Smooth muscle cell (in vitro differentiated cells): ENCODE measurements around the gene NRXN3. TPM values are rescaled to one million over a fixed set of nuclear protein-coding genes. Genes with fewer than 3 reads are reported as not detected.

Experiments
- DNase-seq: peaks from one replicate; lab custom pipeline; 2025; ENCODE audit not compliant: unreplicated experiment; lab: John Stamatoyannopoulos, UW
- H2AFZ ChIP-seq: fragments of 200-600 bp; sonication (generic); 2 replicates; pipeline ENCODE4 v1.6.0; 2016; ENCODE audit warnings: antibody characterized with exemption, low read depth, mild to moderate bottlenecking
- H3F3A ChIP-seq: fragments of 200-600 bp; sonication (generic); 2 replicates; pipeline ENCODE4 v1.6.0; 2017; ENCODE audit warnings: antibody characterized with exemption, low read depth
- H3K27ac ChIP-seq: fragments of 200-600 bp; sonication (generic); 2 replicates; pipeline ENCODE4 v1.5.1; 2016; ENCODE audit warnings: low read depth, mild to moderate bottlenecking
- H3K27me3 ChIP-seq: fragments of 200-600 bp; sonication (generic); 2 replicates; pipeline ENCODE4 v1.6.1; 2016; ENCODE audit warnings: low read depth, mild to moderate bottlenecking
- H3K36me3 ChIP-seq: fragments of 200-600 bp; sonication (generic); 2 replicates; pipeline ENCODE4 v1.5.1; 2016; ENCODE audit warnings: low read depth
- H3K4me1 ChIP-seq: fragments of 200-600 bp; sonication (generic); 2 replicates; pipeline ENCODE4 v1.5.1; 2016; ENCODE audit warnings: low read depth
- H3K4me2 ChIP-seq: fragments of 200-600 bp; sonication (generic); 2 replicates; pipeline ENCODE4 v1.6.0; 2016; ENCODE audit warnings: mild to moderate bottlenecking
- H3K4me3 ChIP-seq: fragments of 200-600 bp; sonication (generic); 2 replicates; pipeline ENCODE4 v1.5.1; 2016; ENCODE audit warnings: mild to moderate bottlenecking
- H3K79me2 ChIP-seq: fragments of 200-600 bp; sonication (generic); 2 replicates; pipeline ENCODE4 v1.6.0; 2016; ENCODE audit warnings: low read depth, mild to moderate bottlenecking
- H3K9ac ChIP-seq: fragments of 200-600 bp; sonication (generic); 2 replicates; pipeline ENCODE4 v1.6.0; 2016; ENCODE audit warnings: low read depth
- H3K9me3 ChIP-seq: fragments of 200-600 bp; sonication (generic); replicated peaks from 2 replicates; pipeline ENCODE4 v1.5.1; 2016; ENCODE audit warnings: low read depth
- H4K20me1 ChIP-seq: fragments of 200-600 bp; sonication (generic); 2 replicates; pipeline ENCODE4 v1.6.0; 2016; ENCODE audit warnings: low read depth
- CTCF ChIP-seq: fragments of 200-600 bp; sonication (generic); IDR thresholded peaks from 2 replicates; pipeline ENCODE4 v1.5.1; 2017; ENCODE audit warnings: borderline replicate concordance, mild to moderate bottlenecking, antibody characterized with exemption; ENCODE audit not compliant: insufficient read depth, poor library complexity, severe bottlenecking
- WGBS: methylation state at CpG from one replicate; pipeline ENCODE4 v1.1.7; 2016; ENCODE audit warnings: low lambda C conversion rate; 5-methylcytosine and 5-hydroxymethylcytosine counted together
- polyA plus RNA-seq: library from polyadenylated mRNA; unstranded; fragments of >200 nt; fragmentation: Nextera tagmentation; extraction: Ambion mirVana; gene quantifications from 2 replicates; pipeline ENCODE4 v1.2.1, GENCODE V29; 2016
- total RNA-seq: library from RNA; depleted of rRNA; stranded (reverse); fragments of >200 nt; gene quantifications from 2 replicates; pipeline ENCODE4 v1.2.3, GENCODE V29; 2014

Gene NRXN3
- total and polyA plus RNA-seq, 2 experiments from 2014 or later, result 1.2 to 7.0 TPM

GRCh38 chr14:79209418-79209817, 1039.2 kb downstream of the NRXN3 start:
- Histone ChIP-seq H3K4me1 (no peaks in the 10 kb centered on the region), H3K4me3 (no peak overlapping the region), H2AFZ (no peak overlapping the region), H3K36me3 (no peaks in the 10 kb centered on the region), H3K9ac (no peak overlapping the region), H3K27me3 (no peaks in the 10 kb centered on the region), H4K20me1 (no peaks in the 10 kb centered on the region), H3K9me3 (no peaks in the 10 kb centered on the region), H3K79me2 (no peaks in the 10 kb centered on the region), H3K27ac (no peak overlapping the region), H3K4me2 (no peak overlapping the region), H3F3A (no peaks in the 10 kb centered on the region)
- DNase-seq, result no peak
- no peak for TF ChIP-seq CTCF
- WGBS, result 82% methylated on average over 2 of the region's 2 CpGs

DNA sequence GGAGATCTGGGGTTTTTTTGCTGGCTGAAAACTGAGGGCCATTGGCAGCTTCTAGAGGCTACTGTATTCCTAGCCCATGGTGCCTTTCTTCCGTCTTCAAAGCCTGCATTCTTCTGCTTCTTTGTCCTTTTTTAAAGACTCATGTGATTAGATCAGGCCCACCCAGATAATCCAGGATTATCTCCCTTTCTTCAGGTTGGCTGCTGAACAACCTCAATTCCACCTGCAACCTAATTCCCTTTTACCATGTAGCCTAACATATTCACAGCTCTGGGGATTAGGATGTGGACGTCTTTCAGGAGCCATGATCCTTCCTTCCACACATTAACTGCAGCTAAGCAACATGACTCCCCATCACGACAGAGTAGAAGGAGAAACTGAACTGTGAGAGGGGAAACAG, 1055.6 kb downstream of the NRXN3 start:
- Histone ChIP-seq H2AFZ (no peak overlapping the region), H3K9me3 (no peaks in the 10 kb centered on the region), H3F3A (no peaks in the 10 kb centered on the region), H3K27ac (no peak overlapping the region), H3K4me2 (no peak overlapping the region), H3K27me3 (peaks cover 11% of the 10 kb centered on the region), H3K36me3 (no peaks in the 10 kb centered on the region), H3K79me2 (no peaks in the 10 kb centered on the region), H3K4me3 (no peak overlapping the region), H4K20me1 (no peaks in the 10 kb centered on the region), H3K9ac (no peak overlapping the region), H3K4me1 (peaks cover 13% of the 10 kb centered on the region)
- no peak for TF ChIP-seq CTCF
- 69% methylated on average over 3 of the region's 3 CpGs for WGBS
- no peak for DNase-seq

- Histone ChIP-seq H3K27ac (no peak overlapping the region), H3K36me3 (no peaks in the 10 kb centered on the region), H3K4me2 (no peak overlapping the region), H2AFZ (no peak overlapping the region), H3K27me3 (peaks cover 22% of the 10 kb centered on the region), H3K9ac (no peak overlapping the region), H3F3A (no peaks in the 10 kb centered on the region), H3K4me3 (no peak overlapping the region), H3K79me2 (no peaks in the 10 kb centered on the region), H3K9me3 (no peaks in the 10 kb centered on the region), H3K4me1 (peaks cover 13% of the 10 kb centered on the region), H4K20me1 (no peaks in the 10 kb centered on the region)
- TF ChIP-seq CTCF, result no peak
- DNase-seq, result no peak
- WGBS, result 50% methylated on average over 8 of the region's 8 CpGs
Measured at GRCh38 chr14:79229383-79229909, 1059.3 kb downstream of the NRXN3 start.

GRCh38 chr14:79242666-79243065, 1072.5 kb downstream of the NRXN3 start:
- no peaks in the 10 kb centered on the region for H4K20me1 ChIP-seq
- H3F3A ChIP-seq, result no peaks in the 10 kb centered on the region
- DNase-seq, result no peak

More at GRCh38 chr14:79242666-79243065, 1072.5 kb downstream of the NRXN3 start:
- no peak overlapping the region for H3K4me2 ChIP-seq
- H3K9me3 ChIP-seq, result no peaks in the 10 kb centered on the region
- no peak overlapping the region for H3K9ac ChIP-seq
- no peaks in the 10 kb centered on the region for H3K36me3 ChIP-seq
- H3K27me3 ChIP-seq, result peaks cover 22% of the 10 kb centered on the region
- no peak for TF ChIP-seq CTCF
- no peak overlapping the region for H2AFZ ChIP-seq
- no peak overlapping the region for H3K27ac ChIP-seq
- no peak overlapping the region for H3K4me3 ChIP-seq
- no peaks in the 10 kb centered on the region for H3K79me2 ChIP-seq
- H3K4me1 ChIP-seq, result no peaks in the 10 kb centered on the region
